B cell (primary cell): ENCODE measurements around the gene CIAO2A. TPM values are rescaled to one million over a fixed set of nuclear protein-coding genes. Genes with fewer than 3 reads are reported as not detected.
A peak's percentile ranks its signal among the peaks of the same experiment; 100 is the strongest.

Source experiments
- ATAC-seq: fragments of 200-7000 bp; cut with Tn5 transposase; one replicate; pipeline ENCODE4 v1.10.0; 2021; ENCODE audit warnings: low read depth, mild to moderate bottlenecking, moderate number of reproducible peaks, moderate library complexity
- CTCF ChIA-PET: fragments of 350-600 bp; sonication (Branson Sonifier 250); formaldehyde crosslinking; loops from one replicate; lab custom pipeline; 2021; ENCODE audit warnings: antibody characterized with exemption, inconsistent platforms; lab: Charles Lee
- POLR2A ChIA-PET: fragments of 350-600 bp; sonication (Branson Sonifier 250); formaldehyde crosslinking; loops from one replicate; lab custom pipeline; 2021; ENCODE audit warnings: antibody characterized with exemption; lab: Charles Lee
- DNase-seq: peaks from one replicate; pipeline ENCODE4 v3.0.0; 2013
- H2AFZ ChIP-seq: 2 replicates; pipeline ENCODE4 v1.6.1; 2012; ENCODE audit warnings: mild to moderate bottlenecking, low read depth, low read length; ENCODE audit not compliant: insufficient read depth, poor library complexity, severe bottlenecking
- H3K27ac ChIP-seq, 2 donors: 1 replicate in 1 of 2; 2 replicates in 1 of 2; pipeline ENCODE4 v1.5.1; 2012 to 2013; ENCODE audit warnings: low read length in 2 of 2, mild to moderate bottlenecking in 2 of 2, moderate library complexity in 1 of 2
- H3K27me3 ChIP-seq, 4 experiments: fragments of 200-600 bp in 1 of 4; sonication (generic) in 1 of 4; replicated peaks in 1 of 4; 1 replicate in 2 of 4; 2 replicates in 2 of 4; pipeline versions ENCODE4 v1.6.1 to v1.7.0; 2013 to 2016; ENCODE audit warnings: low read length in 3 of 4, mild to moderate bottlenecking in 2 of 4, mixed read lengths in 1 of 4, moderate library complexity in 1 of 4; ENCODE audit not compliant: insufficient read depth in 4 of 4, control insufficient read depth in 3 of 4; ENCODE audit errors: control extremely low read depth in 1 of 4
- H3K36me3 ChIP-seq, 2 experiments: replicated peaks in 1 of 2; 1 replicate in 1 of 2; 2 replicates in 1 of 2; pipeline versions ENCODE4 v1.6.1 to v1.7.1; 2013; ENCODE audit warnings: low read length in 1 of 2; ENCODE audit not compliant: insufficient read depth in 2 of 2, control insufficient read depth in 1 of 2; ENCODE audit errors: control extremely low read depth in 1 of 2, extremely low read depth in 1 of 2
- H3K4me1 ChIP-seq, 2 donors: fragments of 200-600 bp in 1 of 2; sonication (generic) in 1 of 2; 1 replicate in 1 of 2; 2 replicates in 1 of 2; pipeline versions ENCODE4 v1.5.1 to v1.6.1; 2013 to 2017; ENCODE audit warnings: low read length in 2 of 2; ENCODE audit not compliant: control insufficient read depth in 2 of 2, insufficient read depth in 2 of 2
- H3K4me2 ChIP-seq: replicated peaks from 2 replicates; pipeline ENCODE3; 2012; ENCODE audit warnings: mild to moderate bottlenecking, low read depth, low read length; ENCODE audit not compliant: poor library complexity, severe bottlenecking
- H3K4me3 ChIP-seq, 5 experiments: fragments of 200-600 bp in 1 of 5; sonication (generic) in 1 of 5; 1 replicate in 3 of 5; 2 replicates in 2 of 5; pipeline versions ENCODE4 v1.5.1 to v1.7.0; 2011 to 2016; ENCODE audit warnings: low read length in 4 of 5, mild to moderate bottlenecking in 4 of 5, low read depth in 2 of 5, control low read depth in 1 of 5, moderate library complexity in 1 of 5; ENCODE audit not compliant: insufficient read depth in 1 of 5; ENCODE audit errors: control extremely low read depth in 1 of 5, extremely low read depth in 1 of 5
- H3K79me2 ChIP-seq: fragments of 200-600 bp; sonication (generic); one replicate; pipeline ENCODE4 v1.6.0; 2016; ENCODE audit warnings: low read length; ENCODE audit not compliant: control insufficient read depth, insufficient read depth
- H3K9ac ChIP-seq: fragments of 200-600 bp; sonication (generic); 2 replicates; pipeline ENCODE4 v1.6.1; 2017; ENCODE audit warnings: mild to moderate bottlenecking, low read length, moderate library complexity
- H3K9me3 ChIP-seq, 3 donors: one replicate each; pipeline versions ENCODE4 v1.6.1 to v1.7.1; 2013; ENCODE audit warnings: low read length in 2 of 3; ENCODE audit not compliant: control insufficient read depth in 2 of 3, insufficient read depth in 1 of 3; ENCODE audit errors: control extremely low read depth in 1 of 3
- H4K20me1 ChIP-seq: 2 replicates; pipeline ENCODE4 v1.6.0; 2012; ENCODE audit warnings: mild to moderate bottlenecking, low read length; ENCODE audit not compliant: insufficient read depth, control insufficient read depth, poor library complexity, severe bottlenecking
- H3K27ac Mint-ChIP-seq: one replicate; pipeline ENCODE4 v1.8.0; 2021; ENCODE audit warnings: mixed read lengths
- H3K27me3 Mint-ChIP-seq: one replicate; pipeline ENCODE4 v1.8.0; 2021; ENCODE audit warnings: mixed read lengths
- H3K4me1 Mint-ChIP-seq: one replicate; pipeline ENCODE4 v1.8.0; 2021; ENCODE audit warnings: mixed read lengths
- H3K4me3 Mint-ChIP-seq: one replicate; pipeline ENCODE4 v1.8.0; 2021; ENCODE audit warnings: mixed read lengths
- H3K9me3 Mint-ChIP-seq: one replicate; pipeline ENCODE4 v1.8.0; 2022; ENCODE audit warnings: mixed read lengths; ENCODE audit not compliant: insufficient read depth
- EZH2 ChIP-seq: IDR thresholded peaks from 2 replicates; pipeline ENCODE4 v1.6.1; 2012; ENCODE audit warnings: borderline replicate concordance, low read depth, mild to moderate bottlenecking, moderate library complexity, low read length; ENCODE audit not compliant: insufficient read depth, poor library complexity, severe bottlenecking
- WGBS: methylation state at CpG from one replicate; pipeline ENCODE4 v1.1.5; 2013; ENCODE audit warnings: missing lambda C conversion rate; ENCODE audit not compliant: insufficient coverage; 5-methylcytosine and 5-hydroxymethylcytosine counted together
- intact Hi-C: fragments of 100-400 bp; cut with micrococcal nuclease; formaldehyde crosslinking; loops from one replicate; pipeline ENCODE4 v1.10.0; 2022
- polyA plus RNA-seq: library from polyadenylated mRNA; depleted of rRNA; stranded (reverse); fragments of >200 nt; gene quantifications from 2 replicates; pipeline ENCODE4 v1.2.3, GENCODE V29; 2012
- total RNA-seq, 2 donors: library from RNA; stranded (reverse); fragments of 120-200 nt in 1 of 2; gene quantifications; 1 replicate in 1 of 2; 2 replicates in 1 of 2; pipeline versions ENCODE4 v1.2.3 to v1.2.4, GENCODE V29; 2013 to 2022
- TF ChIP-seq, protein P1 (sequence below): fragments of 200-600 bp; IDR thresholded peaks from one replicate; pipeline ENCODE4 v1.8.0; 2022; ENCODE audit warnings: antibody characterized with exemption, mild to moderate bottlenecking

Gene CIAO2A
- total and polyA plus RNA-seq, 2 donors (not counting 1 experiment from before 2014, with no cell fraction given): 68.2 to 71.5 TPM

DNA sequence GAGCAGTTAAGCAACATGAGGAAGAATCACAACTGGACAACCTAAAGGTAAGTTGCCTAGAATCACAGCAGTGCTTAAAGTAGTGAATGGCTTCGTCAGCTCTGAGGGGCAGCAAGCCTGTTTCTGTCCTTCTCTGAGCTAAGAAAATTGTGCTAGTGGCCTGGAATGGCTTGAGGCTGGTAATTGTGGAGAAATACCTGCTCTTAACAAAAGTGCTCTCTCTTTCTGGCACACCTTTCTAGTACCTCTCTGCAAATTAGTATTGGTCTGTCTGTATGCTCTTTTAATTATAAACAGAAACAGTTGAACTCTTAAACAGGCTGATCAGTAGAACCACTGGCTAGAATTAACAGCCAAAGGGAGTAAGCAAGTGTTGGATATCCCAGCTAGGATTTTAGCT is 13.7 kb upstream of the CIAO2A start:
- intact Hi-C loops: no loop called here
- Histone ChIP-seq H3K4me2 (no peak overlapping the region), H2AFZ (no peak overlapping the region), H3K9ac (no peak overlapping the region), H3K4me3 (no peak overlapping the region), H3K9me3 (peaks cover 0 to 1% (median 0%) of the 10 kb centered on the region in 3 donors), H3K36me3 (peaks cover 6% of the 10 kb centered on the region in 2 experiments), H3K79me2 (peaks cover 93% of the 10 kb centered on the region), H4K20me1 (peaks cover 46% of the 10 kb centered on the region), H3K4me1 (peaks cover 36 to 47% of the 10 kb centered on the region in 2 donors), H3K27ac (peak overlapping the region in 1 of 2 donors; percentile 23), H3K27me3 (no peaks in the 10 kb centered on the region)
- Mint-ChIP-seq H3K27me3 (no peaks in the 10 kb centered on the region), H3K4me1 (peaks cover 59% of the 10 kb centered on the region), H3K9me3 (no peaks in the 10 kb centered on the region), H3K27ac (no peak overlapping the region), H3K4me3 (no peak overlapping the region)
- ChIA-PET POLR2A (no interaction called here), CTCF (no interaction called here)
- DNase-seq (no peak), ATAC-seq (no peak)
- TF ChIP-seq, protein P1, sequence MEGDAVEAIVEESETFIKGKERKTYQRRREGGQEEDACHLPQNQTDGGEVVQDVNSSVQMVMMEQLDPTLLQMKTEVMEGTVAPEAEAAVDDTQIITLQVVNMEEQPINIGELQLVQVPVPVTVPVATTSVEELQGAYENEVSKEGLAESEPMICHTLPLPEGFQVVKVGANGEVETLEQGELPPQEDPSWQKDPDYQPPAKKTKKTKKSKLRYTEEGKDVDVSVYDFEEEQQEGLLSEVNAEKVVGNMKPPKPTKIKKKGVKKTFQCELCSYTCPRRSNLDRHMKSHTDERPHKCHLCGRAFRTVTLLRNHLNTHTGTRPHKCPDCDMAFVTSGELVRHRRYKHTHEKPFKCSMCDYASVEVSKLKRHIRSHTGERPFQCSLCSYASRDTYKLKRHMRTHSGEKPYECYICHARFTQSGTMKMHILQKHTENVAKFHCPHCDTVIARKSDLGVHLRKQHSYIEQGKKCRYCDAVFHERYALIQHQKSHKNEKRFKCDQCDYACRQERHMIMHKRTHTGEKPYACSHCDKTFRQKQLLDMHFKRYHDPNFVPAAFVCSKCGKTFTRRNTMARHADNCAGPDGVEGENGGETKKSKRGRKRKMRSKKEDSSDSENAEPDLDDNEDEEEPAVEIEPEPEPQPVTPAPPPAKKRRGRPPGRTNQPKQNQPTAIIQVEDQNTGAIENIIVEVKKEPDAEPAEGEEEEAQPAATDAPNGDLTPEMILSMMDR: no peak
- TF ChIP-seq EZH2: no peak
- WGBS: no CpG with 5 or more reads among the region's 1 CpG

DNA sequence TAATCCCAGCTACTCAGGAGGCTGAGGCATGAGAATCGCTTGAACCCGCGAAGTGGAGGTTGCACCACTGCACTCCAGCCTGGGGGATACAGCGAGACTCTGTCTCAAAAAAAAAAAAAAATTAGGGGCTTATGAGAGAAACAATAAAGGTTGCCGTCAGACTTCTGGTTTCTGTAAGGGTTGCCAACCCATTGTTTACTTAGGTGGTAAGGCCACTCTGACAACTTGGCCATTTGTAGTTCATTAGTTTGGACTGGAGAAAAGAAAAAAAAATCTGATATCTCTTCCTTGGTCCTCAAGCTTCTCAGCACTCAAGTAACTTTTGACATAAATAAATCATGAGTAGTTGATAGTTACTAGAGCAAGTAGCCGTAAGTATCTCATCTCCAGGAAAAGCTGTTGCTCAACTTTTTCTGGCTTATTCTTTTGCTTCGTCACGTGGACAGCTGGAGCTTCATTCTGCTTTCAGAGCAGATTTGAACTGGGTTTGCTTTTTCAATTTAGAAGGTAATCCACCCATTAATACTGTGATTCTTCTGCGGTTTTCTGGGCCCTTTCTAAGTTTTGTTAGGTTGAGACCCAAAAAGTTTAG is 11.6 kb upstream of the CIAO2A start:
- WGBS: 97% methylated on average over 5 of the region's 9 CpGs
- DNase-seq (no peak), ATAC-seq (no peak)
- Histone ChIP-seq H3K4me2 (no peak overlapping the region), H3K27ac (no peak overlapping the region), H3K9me3 (peaks cover 0 to 1% (median 0%) of the 10 kb centered on the region in 3 donors), H4K20me1 (peaks cover 58% of the 10 kb centered on the region), H3K27me3 (no peaks in the 10 kb centered on the region), H3K79me2 (peaks cover 100% of the 10 kb centered on the region), H3K9ac (no peak overlapping the region), H3K4me3 (no peak overlapping the region), H3K36me3 (peaks cover 5 to 6% of the 10 kb centered on the region in 2 experiments), H3K4me1 (peaks cover 30 to 42% of the 10 kb centered on the region in 2 donors), H2AFZ (no peak overlapping the region)
- CTCF ChIA-PET: interaction anchor here (0.6 kb wide), 1 partner anchor 30 kb away, joined by 3 read pairs; no protein-coding TSS in a partner anchor
- POLR2A ChIA-PET: interaction anchor here (0.6 kb wide), 1 partner anchor 11 kb away, joined by 4 read pairs; no protein-coding TSS in a partner anchor
- no peaks in the 10 kb centered on the region for H3K27me3 Mint-ChIP-seq
- no peak overlapping the region for H3K27ac Mint-ChIP-seq
- H3K4me1 Mint-ChIP-seq: peaks cover 54% of the 10 kb centered on the region
- no peak for TF ChIP-seq EZH2
- TF ChIP-seq, protein P1: no peak
- H3K9me3 Mint-ChIP-seq: no peaks in the 10 kb centered on the region
- no peak overlapping the region for H3K4me3 Mint-ChIP-seq
- intact Hi-C loops: no loop called here
